Measurements from ENCODE around the gene MX1. TPM values are rescaled to one million over a fixed set of nuclear protein-coding genes. Genes with fewer than 3 reads are reported as not detected.

Gene MX1
- total and polyA plus RNA-seq, 2 donors (not counting 3 experiments of a cell fraction or from before 2014, with no cell fraction given): 5.9 to 25.1 TPM

- Histone ChIP-seq H3K9ac (replicated peaks; ENCODE audit: extremely low read depth, insufficient read depth, low read length) (no peak overlapping the region), H3K9me1 (replicated peaks; ENCODE audit: control insufficient read depth, extremely low read depth, insufficient read depth, low read length) (no peaks in the 10 kb centered on the region), H3K27me3 (ENCODE audit: control insufficient read depth in 2 of 2, insufficient read depth in 2 of 2, low read length in 2 of 2) (no peaks in the 10 kb centered on the region), H3K4me3 (replicated peaks in 1 of 3; ENCODE audit: insufficient read depth in 1 of 3, low read depth in 1 of 3, low read length in 3 of 3) (no peak overlapping the region), H3K4me2 (ENCODE audit: insufficient read depth, low read length) (no peak overlapping the region), H4K20me1 (replicated peaks; ENCODE audit: control insufficient read depth, extremely low read depth, insufficient read depth, low read length) (no peaks in the 10 kb centered on the region), H2AFZ (ENCODE audit: low read depth, low read length) (no peak overlapping the region), H3K27ac (ENCODE audit: insufficient read depth, low read depth, low read length) (no peak overlapping the region), H3K9me3 (replicated peaks; ENCODE audit: control insufficient read depth, insufficient read depth, low read length) (no peaks in the 10 kb centered on the region), H3K79me2 (ENCODE audit: control insufficient read depth, insufficient read depth, low read length) (no peaks in the 10 kb centered on the region), H3K36me3 (ENCODE audit: control insufficient read depth in 2 of 2, extremely low read depth in 1 of 2, insufficient read depth in 2 of 2, low read length in 2 of 2) (no peaks in the 10 kb centered on the region), H3K4me1 (ENCODE audit: control insufficient read depth, extremely low read depth, insufficient read depth, low read length) (no peaks in the 10 kb centered on the region)
- dilution Hi-C loops (cut with MboI; ENCODE audit: extremely low pct_ligation_motif_present, low sequenced_read_pairs): no loop called here
- ChIA-PET CTCF (no interaction called here), POLR2A (no interaction called here)
- BruUV-seq (replicated peaks): no TSS peak
- intact Hi-C loops (cut with micrococcal nuclease): no loop called here
- TF ChIP-seq JUN (IDR thresholded peaks at IDR 0.05; ENCODE audit: borderline replicate concordance, insufficient read depth, insufficient read length, low read depth) (no peak), MAX (IDR thresholded peaks at IDR 0.05; ENCODE audit: insufficient read depth, insufficient read length) (no peak), POLR2A (IDR thresholded peaks at IDR 0.05; ENCODE audit: low read depth, low read length) (no peak), GATA2 (IDR thresholded peaks at IDR 0.05; ENCODE audit: insufficient read depth, insufficient read length, low read depth, low read length) (no peak), EZH2 (IDR thresholded peaks at IDR 0.05; ENCODE audit: borderline replicate concordance, low read depth, low read length, severe bottlenecking) (no peak)
- FAIRE-seq (no peak), DNase-seq (ENCODE audit: low read depth, low spot score) (no peak)
These were observed 48.3 kb upstream of the MX1 start for GRCh38 chr21:41377715-41378114.

- no TSS peak for BruUV-seq (replicated peaks)
- H3K27me3 ChIP-seq (ENCODE audit: control insufficient read depth in 2 of 2, insufficient read depth in 2 of 2, low read length in 2 of 2): no peaks in the 10 kb centered on the region
- H2AFZ ChIP-seq (ENCODE audit: low read depth, low read length): no peak overlapping the region
- H4K20me1 ChIP-seq (replicated peaks; ENCODE audit: control insufficient read depth, extremely low read depth, insufficient read depth, low read length): no peaks in the 10 kb centered on the region
- no peaks in the 10 kb centered on the region for H3K4me1 ChIP-seq (ENCODE audit: control insufficient read depth, extremely low read depth, insufficient read depth, low read length)
- POLR2A ChIA-PET: no interaction called here
- no peak overlapping the region for H3K4me2 ChIP-seq (ENCODE audit: insufficient read depth, low read length)
- H3K27ac ChIP-seq (ENCODE audit: insufficient read depth, low read depth, low read length): no peak overlapping the region
- dilution Hi-C loops (cut with MboI; ENCODE audit: extremely low pct_ligation_motif_present, low sequenced_read_pairs) (no loop called here), intact Hi-C loops (cut with micrococcal nuclease) (no loop called here)
- no peak for FAIRE-seq
- no peaks in the 10 kb centered on the region for H3K9me3 ChIP-seq (replicated peaks; ENCODE audit: control insufficient read depth, insufficient read depth, low read length)
- CTCF ChIA-PET: no interaction called here
- no peaks in the 10 kb centered on the region for H3K36me3 ChIP-seq (ENCODE audit: control insufficient read depth in 2 of 2, extremely low read depth in 1 of 2, insufficient read depth in 2 of 2, low read length in 2 of 2)
- DNase-seq (ENCODE audit: low read depth, low spot score): no peak
- no peaks in the 10 kb centered on the region for H3K79me2 ChIP-seq (ENCODE audit: control insufficient read depth, insufficient read depth, low read length)
- H3K9me1 ChIP-seq (replicated peaks; ENCODE audit: control insufficient read depth, extremely low read depth, insufficient read depth, low read length): no peaks in the 10 kb centered on the region
- no peak overlapping the region for H3K9ac ChIP-seq (replicated peaks; ENCODE audit: extremely low read depth, insufficient read depth, low read length)
- H3K4me3 ChIP-seq (replicated peaks in 1 of 3; ENCODE audit: insufficient read depth in 1 of 3, low read depth in 1 of 3, low read length in 3 of 3): no peak overlapping the region
- TF ChIP-seq FOS (IDR thresholded peaks at IDR 0.05; ENCODE audit: borderline replicate concordance, insufficient read depth, low read length) (no peak), MYC (IDR thresholded peaks at IDR 0.05; ENCODE audit: low read depth, low read length) (no peak), POLR2A (IDR thresholded peaks at IDR 0.05; ENCODE audit: low read depth, low read length) (no peak), POLR2AphosphoS5 (IDR thresholded peaks at IDR 0.05; ENCODE audit: insufficient read depth, low read depth, low read length) (no peak), MAX (IDR thresholded peaks at IDR 0.05; ENCODE audit: insufficient read depth, insufficient read length) (no peak), GATA2 (IDR thresholded peaks at IDR 0.05; ENCODE audit: insufficient read depth, insufficient read length, low read depth, low read length) (no peak), JUN (IDR thresholded peaks at IDR 0.05; ENCODE audit: borderline replicate concordance, insufficient read depth, insufficient read length, low read depth) (no peak), CTCF (IDR thresholded peaks at IDR 0.05; ENCODE audit: extremely low read depth in 1 of 2, insufficient read depth in 1 of 2, low read depth in 1 of 2, low read length in 2 of 2) (no peak), EZH2 (IDR thresholded peaks at IDR 0.05; ENCODE audit: borderline replicate concordance, low read depth, low read length, severe bottlenecking) (no peak)
These were observed 47.2 kb upstream of the MX1 start for GRCh38 chr21:41378849-41379248.

Measured in endothelial cell of umbilical vein (primary cell).